Neuronal stem cell (in vitro differentiated cells): ENCODE data around the gene WFDC1.
A peak's percentile ranks its signal among the peaks of the same experiment; 100 is the strongest.

Experiments
- DNase-seq: peaks from one replicate; pipeline ENCODE4 v3.0.0-alpha.2; 2013; ENCODE audit warnings: low spot score
- H2AFZ ChIP-seq: one replicate; pipeline ENCODE4 v1.6.1; 2013; ENCODE audit warnings: mild to moderate bottlenecking, low read length, inconsistent platforms
- H2AK5ac ChIP-seq: 2 replicates; pipeline ENCODE4 v1.6.1; 2013; ENCODE audit warnings: low read depth, mild to moderate bottlenecking, inconsistent platforms, low read length, moderate library complexity, mixed read lengths
- H2BK120ac ChIP-seq: 2 replicates; pipeline ENCODE4 v1.6.1; 2013; ENCODE audit warnings: low read depth, mild to moderate bottlenecking, inconsistent platforms, low read length, moderate library complexity, mixed read lengths
- H2BK12ac ChIP-seq: one replicate; pipeline ENCODE4 v1.6.1; 2013; ENCODE audit warnings: low read length, inconsistent platforms
- H2BK15ac ChIP-seq: 2 replicates; pipeline ENCODE4 v1.6.1; 2013; ENCODE audit warnings: mild to moderate bottlenecking, low read length, inconsistent platforms, mixed read lengths
- H2BK5ac ChIP-seq: one replicate; pipeline ENCODE4 v1.6.1; 2013; ENCODE audit warnings: inconsistent platforms, mild to moderate bottlenecking, low read length, moderate library complexity
- H3K14ac ChIP-seq: one replicate; pipeline ENCODE4 v1.6.1; 2013; ENCODE audit warnings: low read length, inconsistent platforms
- H3K18ac ChIP-seq: 2 replicates; pipeline ENCODE4 v1.6.1; 2013; ENCODE audit warnings: low read length, inconsistent platforms
- H3K23ac ChIP-seq: 2 replicates; pipeline ENCODE4 v1.6.1; 2013; ENCODE audit warnings: low read depth, mild to moderate bottlenecking, mixed read lengths, low read length, inconsistent platforms; ENCODE audit not compliant: poor library complexity
- H3K27ac ChIP-seq: replicated peaks from 3 replicates; pipeline ENCODE4 v1.5.1; 2013; ENCODE audit warnings: low read length, inconsistent platforms
- H3K27me3 ChIP-seq, 3 experiments: 2 replicates each; pipeline ENCODE4 v1.6.1; 2013; ENCODE audit warnings: low read length in 3 of 3, mild to moderate bottlenecking in 2 of 3, inconsistent platforms in 1 of 3, low read depth in 1 of 3, mixed read lengths in 1 of 3, moderate library complexity in 1 of 3; ENCODE audit not compliant: control insufficient read depth in 3 of 3, insufficient read depth in 3 of 3
- H3K36me3 ChIP-seq, 2 donors: replicated peaks in 1 of 2; 2 replicates each; pipeline ENCODE4 v1.6.1; 2013; ENCODE audit warnings: low read length in 2 of 2; ENCODE audit not compliant: control insufficient read depth in 2 of 2, insufficient read depth in 2 of 2
- H3K4ac ChIP-seq: 2 replicates; pipeline ENCODE4 v1.6.1; 2013; ENCODE audit warnings: inconsistent platforms, mild to moderate bottlenecking, low read length, moderate library complexity
- H3K4me1 ChIP-seq, 2 donors: 1 replicate in 1 of 2; 2 replicates in 1 of 2; pipeline ENCODE4 v1.6.1; 2013; ENCODE audit warnings: low read length in 2 of 2, low read depth in 1 of 2; ENCODE audit not compliant: control insufficient read depth in 2 of 2, insufficient read depth in 1 of 2
- H3K4me2 ChIP-seq: one replicate; pipeline ENCODE4 v1.6.1; 2013; ENCODE audit warnings: mild to moderate bottlenecking, low read length, inconsistent platforms; ENCODE audit not compliant: insufficient read depth, poor library complexity, severe bottlenecking
- H3K4me3 ChIP-seq, 2 donors: 2 replicates each; pipeline ENCODE4 v1.5.1; 2013; ENCODE audit warnings: low read length in 2 of 2, mild to moderate bottlenecking in 2 of 2, inconsistent platforms in 1 of 2, moderate library complexity in 1 of 2
- H3K79me1 ChIP-seq: one replicate; pipeline ENCODE4 v1.6.1; 2013; ENCODE audit warnings: low read depth, mild to moderate bottlenecking, inconsistent platforms, low read length, moderate library complexity
- H3K9ac ChIP-seq: one replicate; pipeline ENCODE4 v1.6.1; 2013; ENCODE audit warnings: mild to moderate bottlenecking, low read depth, low read length, inconsistent platforms; ENCODE audit not compliant: poor library complexity
- H3K9me3 ChIP-seq, 2 donors: replicated peaks in 1 of 2; 2 replicates each; pipeline versions ENCODE3 to v1.6.1; 2013; ENCODE audit warnings: low read length in 2 of 2, mild to moderate bottlenecking in 2 of 2, inconsistent platforms in 1 of 2, low read depth in 1 of 2, mixed read lengths in 1 of 2, moderate library complexity in 1 of 2; ENCODE audit not compliant: control insufficient read depth in 2 of 2, insufficient read depth in 1 of 2
- H4K8ac ChIP-seq: one replicate; pipeline ENCODE4 v1.6.1; 2013; ENCODE audit warnings: low read depth, mild to moderate bottlenecking, inconsistent platforms, low read length, moderate library complexity
- H4K91ac ChIP-seq: one replicate; pipeline ENCODE4 v1.6.1; 2013; ENCODE audit warnings: low read length, low read depth, mild to moderate bottlenecking, inconsistent platforms; ENCODE audit not compliant: poor library complexity
- WGBS, 2 donors: extraction: QIAGEN DNeasy Blood & Tissue Kit; methylation state at CpG; one replicate each; pipeline ENCODE4 v1.1.7; 2013; ENCODE audit warnings: missing lambda C conversion rate in 2 of 2, mixed read lengths in 1 of 2; ENCODE audit not compliant: insufficient read length in 2 of 2, insufficient replicate concordance in 1 of 2; ENCODE audit errors: extremely low coverage in 2 of 2; 5-methylcytosine and 5-hydroxymethylcytosine counted together

WFDC1 gene

GRCh38 chr16:84306564-84306963, 11.9 kb downstream of the WFDC1 start:
- H3K4me1 ChIP-seq, result peaks cover 0 to 3% of the 10 kb centered on the region in 2 donors
- H3K79me1 ChIP-seq, result no peaks in the 10 kb centered on the region
- peaks cover 0 to 11% (median 0%) of the 10 kb centered on the region in 3 experiments for H3K27me3 ChIP-seq
- H4K8ac ChIP-seq, result no peak overlapping the region
- no peak overlapping the region for H2BK120ac ChIP-seq
- H3K9ac ChIP-seq, result no peak overlapping the region
- no CpG with 5 or more reads among the region's 3 CpGs for WGBS, 2 donors
- H3K4me2 ChIP-seq, result no peak overlapping the region
- H2BK5ac ChIP-seq, result no peak overlapping the region
- no peak overlapping the region for H3K4me3 ChIP-seq
- no peak overlapping the region for H2BK15ac ChIP-seq
- peak overlapping the region; percentile 63 for H3K18ac ChIP-seq
- no peak overlapping the region for H3K14ac ChIP-seq
- peak overlapping the region; percentile 45 for H2AK5ac ChIP-seq
- no peak overlapping the region for H3K4ac ChIP-seq
- H3K27ac ChIP-seq, result no peak overlapping the region
- H4K91ac ChIP-seq, result no peak overlapping the region
- H3K36me3 ChIP-seq, result no peaks in the 10 kb centered on the region
- H3K9me3 ChIP-seq, result no peaks in the 10 kb centered on the region
- no peak for DNase-seq
- H2AFZ ChIP-seq, result no peak overlapping the region
- H3K23ac ChIP-seq, result peak overlapping the region; percentile 10
- H2BK12ac ChIP-seq, result no peak overlapping the region

GRCh38 chr16:84307209-84307954, 12.7 kb downstream of the WFDC1 start:
- no CpG with 5 or more reads among the region's 22 CpGs for WGBS, 2 donors
- DNase-seq, result no peak
- Histone ChIP-seq H2BK120ac (no peak overlapping the region), H3K4ac (no peak overlapping the region), H2BK15ac (no peak overlapping the region), H3K27ac (no peak overlapping the region), H2AFZ (no peak overlapping the region), H4K91ac (no peak overlapping the region), H3K9ac (no peak overlapping the region), H3K4me1 (peaks cover 0 to 3% of the 10 kb centered on the region in 2 donors), H3K18ac (no peak overlapping the region), H2BK5ac (no peak overlapping the region), H2BK12ac (no peak overlapping the region), H4K8ac (no peak overlapping the region), H3K36me3 (no peaks in the 10 kb centered on the region), H3K4me3 (no peak overlapping the region), H3K79me1 (no peaks in the 10 kb centered on the region), H3K23ac (no peak overlapping the region), H3K14ac (no peak overlapping the region), H2AK5ac (no peak overlapping the region), H3K4me2 (no peak overlapping the region), H3K27me3 (peaks cover 0 to 15% (median 2%) of the 10 kb centered on the region in 3 experiments), H3K9me3 (no peaks in the 10 kb centered on the region)

DNA sequence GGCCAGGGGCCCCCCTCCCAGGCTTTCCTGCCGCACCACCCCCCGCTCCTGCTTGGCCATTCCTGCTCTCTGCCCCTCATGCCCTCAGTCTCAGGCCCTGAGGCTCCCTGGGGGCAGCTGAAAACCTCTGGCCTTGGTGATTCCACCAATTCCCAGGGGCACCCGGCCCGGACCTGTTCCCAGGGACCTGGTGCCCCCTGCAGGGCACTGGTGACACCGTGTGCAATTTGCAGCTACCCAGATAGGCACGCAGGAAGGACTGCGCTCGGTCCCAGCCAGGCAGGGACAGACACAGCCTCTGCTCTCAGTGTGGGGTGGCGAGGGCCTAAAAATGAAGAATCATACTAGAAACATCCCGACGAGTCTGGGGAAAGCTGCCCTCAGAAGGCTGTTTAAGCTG, 13.4 kb downstream of the WFDC1 start:
- peak overlapping the region; percentile 70 for H3K18ac ChIP-seq
- H3K27me3 ChIP-seq, result peaks cover 0 to 20% (median 9%) of the 10 kb centered on the region in 3 experiments
- no peak overlapping the region for H2BK120ac ChIP-seq
- H3K9ac ChIP-seq, result no peak overlapping the region
- WGBS, 2 donors, result no CpG with 5 or more reads among the region's 11 CpGs
- H3K23ac ChIP-seq, result peak overlapping the region; percentile 10
- no peak overlapping the region for H3K14ac ChIP-seq
- no peak overlapping the region for H3K4ac ChIP-seq
- no peak overlapping the region for H3K27ac ChIP-seq
- DNase-seq, result peak; percentile 49
- peak overlapping the region; percentile 26 for H2BK5ac ChIP-seq
- H3K79me1 ChIP-seq, result no peaks in the 10 kb centered on the region
- no peak overlapping the region for H3K4me2 ChIP-seq
- H4K8ac ChIP-seq, result no peak overlapping the region
- no peak overlapping the region for H2AK5ac ChIP-seq
- peaks cover 1 to 3% of the 10 kb centered on the region in 2 donors for H3K4me1 ChIP-seq
- H3K36me3 ChIP-seq, result no peaks in the 10 kb centered on the region
- H2BK12ac ChIP-seq, result peak overlapping the region; percentile 14
- no peak overlapping the region for H2AFZ ChIP-seq
- no peaks in the 10 kb centered on the region for H3K9me3 ChIP-seq
- H3K4me3 ChIP-seq, result no peak overlapping the region
- H2BK15ac ChIP-seq, result no peak overlapping the region
- H4K91ac ChIP-seq, result no peak overlapping the region

- Histone ChIP-seq H2AK5ac (no peak overlapping the region), H2BK5ac (no peak overlapping the region), H3K4ac (no peak overlapping the region), H3K14ac (no peak overlapping the region), H3K23ac (no peak overlapping the region), H2BK12ac (no peak overlapping the region), H2AFZ (no peak overlapping the region), H4K91ac (no peak overlapping the region), H3K18ac (no peak overlapping the region), H3K27me3 (peaks cover 0 to 41% (median 10%) of the 10 kb centered on the region in 3 experiments), H3K4me1 (peaks cover 3% of the 10 kb centered on the region in 2 donors), H3K4me3 (no peak overlapping the region), H3K79me1 (no peaks in the 10 kb centered on the region), H2BK15ac (no peak overlapping the region), H3K27ac (no peak overlapping the region), H3K9me3 (no peaks in the 10 kb centered on the region), H2BK120ac (no peak overlapping the region), H3K36me3 (no peaks in the 10 kb centered on the region), H3K4me2 (no peak overlapping the region), H4K8ac (no peak overlapping the region), H3K9ac (no peak overlapping the region)
- no peak for DNase-seq
- WGBS, 2 donors, result no CpG with 5 or more reads among the region's 7 CpGs
Observed at GRCh38 chr16:84310642-84311041, 16.0 kb downstream of the WFDC1 start.
